Natural killer cell (primary cell): ENCODE measurements around the gene RBM44. TPM values are rescaled to one million over a fixed set of nuclear protein-coding genes. Genes with fewer than 3 reads are reported as not detected.

Experiments
- ATAC-seq, 3 donors: fragments of 150-1000 bp in 2 of 3; fragments of 200-7000 bp in 1 of 3; cut with Tn5 transposase; 1 replicate in 1 of 3; 2 replicates in 2 of 3; pipeline ENCODE4 v1.10.0; 2021; ENCODE audit warnings: mild to moderate bottlenecking in 2 of 3, moderate library complexity in 2 of 3
- DNase-seq, 2 donors: peaks; one replicate each; pipeline versions ENCODE4 v3.0.0 to v3.0.0-alpha.2; 2013 to 2021; ENCODE audit warnings: mixed read lengths in 1 of 2
- H3K27ac ChIP-seq: one replicate; pipeline ENCODE4 v1.5.1; 2013; ENCODE audit warnings: mild to moderate bottlenecking, low read length
- H3K27me3 ChIP-seq: one replicate; pipeline ENCODE4 v1.6.1; 2013; ENCODE audit warnings: low read length; ENCODE audit not compliant: control insufficient read depth, insufficient read depth
- H3K36me3 ChIP-seq: one replicate; pipeline ENCODE4 v1.6.1; 2013; ENCODE audit warnings: low read length; ENCODE audit not compliant: control insufficient read depth, insufficient read depth
- H3K4me1 ChIP-seq: one replicate; pipeline ENCODE4 v1.6.1; 2013; ENCODE audit warnings: low read length; ENCODE audit not compliant: control insufficient read depth, insufficient read depth
- H3K4me3 ChIP-seq: one replicate; pipeline ENCODE4 v1.5.1; 2013; ENCODE audit warnings: low read length
- H3K9me3 ChIP-seq: one replicate; pipeline ENCODE4 v1.6.1; 2013; ENCODE audit warnings: low read length; ENCODE audit not compliant: control insufficient read depth, insufficient read depth
- H3K27ac Mint-ChIP-seq, 2 donors: one replicate each; pipeline ENCODE4 v1.8.0; 2022; ENCODE audit warnings: mild to moderate bottlenecking in 2 of 2, mixed read lengths in 2 of 2, moderate library complexity in 1 of 2
- H3K27me3 Mint-ChIP-seq, 2 donors: one replicate each; pipeline ENCODE4 v1.8.0; 2022; ENCODE audit warnings: low read depth in 2 of 2, mixed read lengths in 2 of 2
- H3K36me3 Mint-ChIP-seq: one replicate; pipeline ENCODE4 v1.8.0; 2022; ENCODE audit warnings: mixed read lengths
- H3K4me1 Mint-ChIP-seq, 2 donors: one replicate each; pipeline ENCODE4 v1.8.0; 2022; ENCODE audit warnings: mixed read lengths in 2 of 2
- H3K4me3 Mint-ChIP-seq: one replicate; pipeline ENCODE4 v1.8.0; 2022; ENCODE audit warnings: mild to moderate bottlenecking, moderate library complexity, mixed read lengths
- H3K9me3 Mint-ChIP-seq, 2 donors: one replicate each; pipeline ENCODE4 v1.8.0; 2022; ENCODE audit warnings: mixed read lengths in 2 of 2
- CTCF ChIP-seq: fragments of 200-600 bp; IDR thresholded peaks from one replicate; pipeline ENCODE4 v1.8.0; 2022; ENCODE audit warnings: antibody characterized with exemption
- WGBS: methylation state at CpG from one replicate; pipeline ENCODE4 v1.1.7; 2013; ENCODE audit warnings: missing lambda C conversion rate; ENCODE audit not compliant: insufficient coverage; 5-methylcytosine and 5-hydroxymethylcytosine counted together
- intact Hi-C: fragments of 100-400 bp; cut with micrococcal nuclease; formaldehyde crosslinking; loops from one replicate; pipeline ENCODE4 v1.14.2; 2022
- total RNA-seq, 4 donors: library from RNA; stranded (reverse); fragments of 120-200 nt in 1 of 4; gene quantifications; one replicate each; pipeline versions ENCODE4 v1.2.3 to v1.2.4, GENCODE V29; 2013 to 2022

RBM44 gene
- total RNA-seq, 3 donors from 2014 or later (not counting 1 experiment from before 2014, with no cell fraction given), result 1.8 to 5.0 (median 2.9) TPM

- H3K4me1 ChIP-seq, result peaks cover 12% of the 10 kb centered on the region
- ATAC-seq, result no peak
- TF ChIP-seq CTCF, result no peak
- Mint-ChIP-seq H3K27ac (no peak overlapping the region), H3K4me3 (no peak overlapping the region), H3K27me3 (no peaks in the 10 kb centered on the region), H3K36me3 (no peaks in the 10 kb centered on the region), H3K4me1 (peaks cover 1 to 11% of the 10 kb centered on the region in 2 donors), H3K9me3 (no peaks in the 10 kb centered on the region)
- H3K27me3 ChIP-seq, result no peaks in the 10 kb centered on the region
- H3K9me3 ChIP-seq, result no peaks in the 10 kb centered on the region
- 91% methylated on average over 12 of the region's 12 CpGs for WGBS
- no peaks in the 10 kb centered on the region for H3K36me3 ChIP-seq
- intact Hi-C loops, result no loop called here
- H3K27ac ChIP-seq, result no peak overlapping the region
- no peak for DNase-seq
- H3K4me3 ChIP-seq, result no peak overlapping the region
Measured at GRCh38 chr2:237876532-237876931, 78.0 kb downstream of the RBM44 start.

GRCh38 chr2:237876951-237877491 is 78.4 kb downstream of the RBM44 start:
- no peaks in the 10 kb centered on the region for H3K36me3 Mint-ChIP-seq
- H3K27me3 Mint-ChIP-seq, result no peaks in the 10 kb centered on the region
- WGBS, result 92% methylated on average over 23 of the region's 23 CpGs

GRCh38 chr2:237877576-237878307 is 79.2 kb downstream of the RBM44 start:
- H3K9me3 ChIP-seq, result no peaks in the 10 kb centered on the region

More at GRCh38 chr2:237876951-237877491, 78.4 kb downstream of the RBM44 start:
- TF ChIP-seq CTCF, result no peak
- Histone ChIP-seq H3K27me3 (no peaks in the 10 kb centered on the region), H3K4me1 (peaks cover 11% of the 10 kb centered on the region), H3K36me3 (no peaks in the 10 kb centered on the region), H3K9me3 (no peaks in the 10 kb centered on the region), H3K4me3 (no peak overlapping the region), H3K27ac (no peak overlapping the region)
- peaks cover 0 to 10% of the 10 kb centered on the region in 2 donors for H3K4me1 Mint-ChIP-seq
- peak in 1 of 2 donors; percentile 13 for DNase-seq
- ATAC-seq, result no peak
- no peak overlapping the region for H3K27ac Mint-ChIP-seq
- H3K4me3 Mint-ChIP-seq, result no peak overlapping the region
- H3K9me3 Mint-ChIP-seq, result no peaks in the 10 kb centered on the region
- intact Hi-C loops, result no loop called here

More at GRCh38 chr2:237877576-237878307, 79.2 kb downstream of the RBM44 start:
- peaks cover 0 to 10% of the 10 kb centered on the region in 2 donors for H3K4me1 Mint-ChIP-seq
- Histone ChIP-seq H3K4me3 (no peak overlapping the region), H3K4me1 (peaks cover 11% of the 10 kb centered on the region), H3K27me3 (no peaks in the 10 kb centered on the region), H3K36me3 (no peaks in the 10 kb centered on the region), H3K27ac (no peak overlapping the region)
- WGBS, result 94% methylated on average over 25 of the region's 25 CpGs
- no peaks in the 10 kb centered on the region for H3K36me3 Mint-ChIP-seq
- TF ChIP-seq CTCF, result no peak
- ATAC-seq (no peak), DNase-seq (peak in 1 of 2 donors; percentile 9)
- H3K27me3 Mint-ChIP-seq, result no peaks in the 10 kb centered on the region
- no peak overlapping the region for H3K4me3 Mint-ChIP-seq
- no peak overlapping the region for H3K27ac Mint-ChIP-seq
- H3K9me3 Mint-ChIP-seq, result no peaks in the 10 kb centered on the region
- intact Hi-C loops, result no loop called here
